Large intestine (tissue), 3 donors: ENCODE results near the gene CTSF. TPM values are rescaled to one million over a fixed set of nuclear protein-coding genes. Genes with fewer than 3 reads are reported as not detected.
"Not testable (repeated sequence)": the region's sequence is repeated elsewhere in the genome, so short reads cannot be mapped to it uniquely, and the experiment has no call there.

Experiments
- DNase-seq, 2 donors: peaks; one replicate each; pipeline versions ENCODE4 v3.0.0 to v3.0.0-alpha.2; 2013
- H3K27ac ChIP-seq: one replicate; pipeline ENCODE4 v1.5.1; 2013; ENCODE audit warnings: low read length
- H3K27me3 ChIP-seq: 2 replicates; pipeline ENCODE4 v1.6.1; 2013; ENCODE audit warnings: low read length; ENCODE audit not compliant: control insufficient read depth, insufficient read depth
- H3K36me3 ChIP-seq: 2 replicates; pipeline ENCODE4 v1.6.1; 2013; ENCODE audit warnings: low read length; ENCODE audit not compliant: control insufficient read depth, insufficient read depth
- H3K4me1 ChIP-seq: one replicate; pipeline ENCODE4 v1.6.1; 2013; ENCODE audit warnings: low read length; ENCODE audit not compliant: control insufficient read depth, insufficient read depth
- H3K4me3 ChIP-seq: one replicate; pipeline ENCODE4 v1.5.1; 2013; ENCODE audit warnings: low read length
- H3K9me3 ChIP-seq: one replicate; pipeline ENCODE4 v1.6.1; 2013; ENCODE audit warnings: mild to moderate bottlenecking, low read depth, low read length, moderate library complexity; ENCODE audit not compliant: control insufficient read depth
- WGBS: methylation state at CpG from one replicate; pipeline ENCODE4 v1.1.5; 2013; ENCODE audit warnings: low lambda C conversion rate; ENCODE audit not compliant: insufficient coverage; 5-methylcytosine and 5-hydroxymethylcytosine counted together
- polyA plus RNA-seq: library from polyadenylated mRNA; unstranded; fragments of 120-200 nt; gene quantifications from one replicate; pipeline ENCODE4 v1.2.1, GENCODE V29; 2013

The CTSF gene
- polyA plus RNA-seq, 1 donor: 11.9 TPM

DNA sequence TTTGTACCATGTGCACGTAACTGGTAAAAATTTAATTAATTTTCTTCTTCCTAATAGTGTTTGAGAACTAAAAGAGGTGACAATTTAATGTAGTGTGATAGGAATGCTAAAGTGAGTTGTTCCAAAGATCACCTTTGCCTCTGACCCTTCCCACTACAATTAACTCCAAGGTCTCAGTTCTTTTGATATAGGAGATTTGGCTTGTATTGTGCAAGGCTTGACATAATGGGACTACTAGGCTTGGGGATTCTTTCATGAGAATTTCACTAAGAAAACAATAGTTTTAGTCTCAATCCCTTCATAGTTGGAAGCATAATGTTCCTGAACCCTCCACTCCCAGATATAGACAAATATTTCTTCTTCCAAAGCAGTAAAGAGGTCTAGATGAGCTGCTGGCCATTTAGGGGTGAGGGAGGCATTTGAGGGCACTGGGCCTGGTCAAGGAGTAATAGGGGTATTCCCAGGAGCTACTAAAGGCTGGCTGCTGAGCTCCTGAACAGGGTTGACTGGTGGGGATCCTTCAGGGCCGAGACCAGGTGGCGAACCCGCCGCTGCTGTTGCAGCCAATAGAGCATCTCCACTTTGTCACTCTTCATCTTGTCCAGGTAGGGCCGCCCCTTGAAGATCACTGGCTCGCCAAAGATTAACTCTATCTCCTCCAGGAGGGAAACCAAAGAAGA lies 21.7 kb upstream of the CTSF start:
- Histone ChIP-seq H3K4me1 (peaks cover 8% of the 10 kb centered on the region), H3K9me3 (peaks cover 17% of the 10 kb centered on the region), H3K27ac (no peak overlapping the region), H3K27me3 (no peaks in the 10 kb centered on the region), H3K4me3 (no peak overlapping the region), H3K36me3 (no peaks in the 10 kb centered on the region)
- no CpG with 5 or more reads among the region's 7 CpGs for WGBS
- no peak for DNase-seq

DNA sequence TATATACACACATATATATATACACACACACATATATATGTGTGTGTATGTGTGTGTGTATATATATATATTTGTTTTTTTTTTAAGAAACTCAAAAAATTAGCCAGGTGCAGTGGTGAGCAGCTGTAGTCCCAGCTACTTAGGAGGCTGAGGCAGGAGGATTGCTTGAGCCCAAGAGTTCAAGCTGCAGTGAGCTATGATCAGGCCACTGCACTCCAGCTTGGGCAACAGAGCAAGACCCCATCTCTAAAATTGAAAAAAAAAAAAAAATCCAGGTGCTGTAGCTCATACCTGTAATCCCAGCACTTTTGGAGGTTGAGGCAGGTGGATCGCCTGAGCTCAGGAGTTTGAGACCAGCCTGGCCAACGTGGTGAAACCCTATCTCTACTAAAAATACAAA lies 20.9 kb upstream of the CTSF start:
- peaks cover 17% of the 10 kb centered on the region for H3K9me3 ChIP-seq
- WGBS: no CpG with 5 or more reads among the region's 2 CpGs

DNA sequence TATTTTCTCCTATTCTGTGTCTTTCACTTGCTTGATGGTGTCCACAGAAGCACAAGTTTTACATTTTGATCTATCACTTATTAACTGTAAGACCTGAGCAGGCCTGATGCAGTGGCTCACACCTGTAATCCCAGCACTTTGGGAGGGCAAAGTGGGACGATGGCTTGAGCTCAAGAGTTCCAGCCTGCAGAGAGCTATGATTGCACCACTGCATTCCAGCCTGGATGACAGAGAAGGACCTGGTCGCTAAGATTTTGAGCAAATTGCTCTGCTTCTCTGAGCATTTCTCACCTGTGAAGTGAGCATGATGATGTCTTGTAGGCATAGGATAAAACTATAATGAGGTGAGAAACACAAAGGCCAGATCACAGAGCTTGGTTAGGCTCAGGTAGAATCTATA lies 17.7 kb upstream of the CTSF start:
- no CpG with 5 or more reads among the region's 2 CpGs for WGBS
- no peaks in the 10 kb centered on the region for H3K4me1 ChIP-seq
- H3K4me3 ChIP-seq: no peak overlapping the region
- H3K27me3 ChIP-seq: no peaks in the 10 kb centered on the region
- H3K36me3 ChIP-seq: no peaks in the 10 kb centered on the region
- DNase-seq: no peak
- H3K9me3 ChIP-seq: peaks cover 15% of the 10 kb centered on the region
- H3K27ac ChIP-seq: no peak overlapping the region

More for the DNA sequence above, 20.9 kb upstream of the CTSF start:
- not testable (repeated sequence) for H3K27ac ChIP-seq, H3K27me3 ChIP-seq, H3K4me1 ChIP-seq, H3K4me3 ChIP-seq, DNase-seq, H3K36me3 ChIP-seq

DNA sequence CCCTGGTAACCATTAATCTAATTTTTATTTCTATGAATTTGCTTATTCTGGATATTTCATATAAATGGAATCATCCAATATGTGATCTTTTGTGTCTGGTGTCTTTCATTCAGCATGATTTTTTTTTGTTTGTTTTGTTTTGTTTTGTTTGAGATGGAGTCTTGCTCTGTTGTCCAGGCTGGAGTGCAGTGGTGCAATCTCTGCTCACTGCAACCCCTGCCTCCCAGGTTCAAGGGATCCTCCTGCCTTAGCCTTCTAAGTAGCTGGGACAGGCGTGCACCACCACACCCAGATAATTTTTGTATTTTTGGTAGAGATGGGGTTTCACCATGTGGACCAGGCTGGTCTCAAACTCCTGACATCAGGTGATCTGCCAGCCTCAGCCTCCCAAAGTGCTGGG lies 17.0 kb upstream of the CTSF start:
- H3K27me3 ChIP-seq, DNase-seq, H3K4me1 ChIP-seq: not testable (repeated sequence)

DNA sequence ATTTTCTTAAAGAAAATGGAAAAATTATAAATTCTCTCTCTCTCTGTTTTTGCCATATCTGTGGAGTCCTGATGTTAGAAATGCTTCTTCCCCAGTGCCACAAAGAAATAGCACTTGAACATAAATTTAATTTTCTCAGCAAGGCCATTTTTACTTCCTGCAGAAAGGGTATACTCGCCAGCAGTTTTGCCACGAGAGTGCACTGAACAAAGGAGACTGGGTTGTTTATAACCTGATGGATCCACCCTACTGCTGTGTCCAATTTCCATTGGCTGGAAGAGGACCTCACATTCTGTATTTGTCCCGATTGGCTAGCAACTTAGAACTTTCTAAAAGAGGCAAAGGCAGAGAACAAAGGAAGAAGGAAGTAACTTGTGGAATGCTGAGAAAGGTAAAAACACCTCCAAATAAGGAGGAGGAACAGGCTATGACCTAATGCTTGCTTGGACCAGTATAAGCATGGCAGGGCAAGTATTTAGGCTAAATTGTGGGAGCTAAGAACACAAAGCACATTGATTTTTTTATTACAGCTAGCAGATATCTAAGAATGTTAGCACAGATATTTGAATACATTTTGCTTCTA lies 14.2 kb upstream of the CTSF start:
- not testable (repeated sequence) for DNase-seq, H3K4me1 ChIP-seq, H3K27me3 ChIP-seq, H3K36me3 ChIP-seq, H3K4me3 ChIP-seq, H3K27ac ChIP-seq, H3K9me3 ChIP-seq
- no CpG with 5 or more reads among the region's 3 CpGs for WGBS

More for the DNA sequence above, 17.0 kb upstream of the CTSF start:
- H3K27ac ChIP-seq, H3K36me3 ChIP-seq, H3K4me3 ChIP-seq: not testable (repeated sequence)
- H3K9me3 ChIP-seq: peaks cover 12% of the 10 kb centered on the region
- WGBS: no CpG with 5 or more reads among the region's 1 CpG

DNA sequence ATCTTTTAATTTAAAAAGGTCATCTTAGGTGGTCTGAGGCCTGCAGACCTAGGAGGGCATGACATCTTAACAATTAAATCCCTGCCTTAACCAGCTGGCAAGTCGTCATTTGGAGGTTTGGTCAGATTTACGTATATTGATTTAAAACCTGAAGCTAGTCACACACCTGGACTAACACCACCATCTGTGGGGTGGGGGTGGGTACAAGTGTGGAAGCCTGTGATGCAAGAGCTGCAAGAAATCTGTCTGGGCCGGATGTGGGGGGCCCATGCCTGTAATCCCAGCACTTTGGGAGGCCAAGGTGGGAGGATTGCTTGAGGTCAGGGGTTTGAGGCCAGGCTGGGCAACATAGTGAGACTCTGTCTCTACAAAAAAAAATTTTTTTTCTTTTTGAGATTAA lies 12.9 kb upstream of the CTSF start:
- Histone ChIP-seq H3K4me3 (no peak overlapping the region), H3K36me3 (no peaks in the 10 kb centered on the region), H3K27me3 (no peaks in the 10 kb centered on the region), H3K4me1 (no peaks in the 10 kb centered on the region), H3K9me3 (no peaks in the 10 kb centered on the region), H3K27ac (no peak overlapping the region)
- no peak for DNase-seq
- no CpG with 5 or more reads among the region's 3 CpGs for WGBS

DNA sequence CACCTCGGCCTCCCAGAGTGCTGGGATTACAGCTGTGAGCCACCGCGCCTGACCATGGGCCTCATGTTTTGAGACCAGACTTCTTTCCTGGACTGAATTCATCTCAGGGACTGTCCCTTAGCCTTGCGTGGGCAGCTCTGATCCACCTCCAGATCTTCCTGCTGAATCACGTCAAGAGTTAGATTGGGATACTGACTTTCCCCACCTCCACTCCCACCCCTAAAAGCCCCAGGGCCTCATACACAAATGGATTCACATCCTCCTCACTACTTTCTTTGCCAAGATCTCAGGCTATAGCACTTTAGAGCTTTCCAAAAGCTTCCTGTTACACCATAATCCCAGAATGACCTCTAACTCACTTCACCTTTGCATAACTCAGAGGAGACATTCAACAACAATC lies 12.4 kb upstream of the CTSF start:
- no CpG with 5 or more reads among the region's 5 CpGs for WGBS
- Histone ChIP-seq H3K9me3 (no peaks in the 10 kb centered on the region), H3K36me3 (no peaks in the 10 kb centered on the region), H3K4me3 (no peak overlapping the region), H3K27me3 (no peaks in the 10 kb centered on the region), H3K27ac (no peak overlapping the region), H3K4me1 (no peaks in the 10 kb centered on the region)
- no peak for DNase-seq

DNA sequence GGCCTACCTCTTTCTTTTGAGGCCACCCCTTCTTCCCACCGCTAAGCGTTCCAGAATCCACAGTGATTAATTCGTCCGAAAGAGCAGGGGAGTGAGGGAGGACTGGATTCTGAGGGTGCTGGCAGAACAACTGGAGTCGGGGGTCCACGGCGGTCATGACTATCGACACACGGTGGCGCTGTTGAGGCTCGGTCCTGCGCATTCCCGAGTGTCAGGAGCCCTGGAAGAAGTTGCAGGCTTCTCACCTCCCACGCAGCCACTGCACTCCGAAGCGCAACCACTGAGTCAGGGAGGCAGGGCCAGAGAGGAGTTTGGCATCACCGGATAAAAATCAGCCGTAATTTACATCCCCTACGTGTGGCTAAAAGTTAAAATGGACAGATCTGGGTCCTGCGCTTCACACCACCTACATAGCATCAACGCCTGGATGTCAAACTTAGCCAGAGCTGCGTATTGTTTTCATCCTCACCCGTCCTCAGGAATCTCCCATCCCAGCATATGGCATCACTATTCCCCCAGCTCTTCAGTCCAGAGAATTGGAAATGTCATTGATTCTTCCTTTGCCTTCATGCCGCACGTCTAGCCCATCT lies 10.7 kb upstream of the CTSF start:
- H3K27ac ChIP-seq: no peak overlapping the region
- peak; percentile 43 to 46 for DNase-seq
- no peak overlapping the region for H3K4me3 ChIP-seq
- H3K9me3 ChIP-seq: no peaks in the 10 kb centered on the region
- H3K27me3 ChIP-seq: no peaks in the 10 kb centered on the region
- WGBS: 100% methylated on average over 1 of the region's 25 CpGs
- H3K4me1 ChIP-seq: no peaks in the 10 kb centered on the region
- H3K36me3 ChIP-seq: no peaks in the 10 kb centered on the region

DNA sequence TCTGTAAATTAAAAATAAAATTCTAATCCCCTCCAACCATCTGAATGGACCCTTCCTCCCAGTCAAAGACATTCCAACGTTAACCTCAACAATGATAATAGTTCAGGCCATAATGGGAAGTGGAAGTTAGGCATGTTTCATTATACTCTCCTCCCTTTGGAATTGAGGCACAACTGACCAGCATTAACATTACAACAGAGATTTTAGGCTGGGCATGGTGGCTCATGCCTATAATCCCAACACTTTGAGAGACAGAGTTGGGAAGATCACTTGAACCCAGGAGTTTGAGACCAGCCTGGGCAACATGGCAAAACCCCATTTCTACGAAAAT lies 2.4 kb upstream of the CTSF start:
- Histone ChIP-seq H3K9me3 (peaks cover 2% of the 10 kb centered on the region), H3K27me3 (peaks cover 18% of the 10 kb centered on the region), H3K36me3 (no peaks in the 10 kb centered on the region), H3K4me1 (no peaks in the 10 kb centered on the region), H3K27ac (no peak overlapping the region), H3K4me3 (no peak overlapping the region)
- no CpG with 5 or more reads among the region's 2 CpGs for WGBS
- DNase-seq: no peak

DNA sequence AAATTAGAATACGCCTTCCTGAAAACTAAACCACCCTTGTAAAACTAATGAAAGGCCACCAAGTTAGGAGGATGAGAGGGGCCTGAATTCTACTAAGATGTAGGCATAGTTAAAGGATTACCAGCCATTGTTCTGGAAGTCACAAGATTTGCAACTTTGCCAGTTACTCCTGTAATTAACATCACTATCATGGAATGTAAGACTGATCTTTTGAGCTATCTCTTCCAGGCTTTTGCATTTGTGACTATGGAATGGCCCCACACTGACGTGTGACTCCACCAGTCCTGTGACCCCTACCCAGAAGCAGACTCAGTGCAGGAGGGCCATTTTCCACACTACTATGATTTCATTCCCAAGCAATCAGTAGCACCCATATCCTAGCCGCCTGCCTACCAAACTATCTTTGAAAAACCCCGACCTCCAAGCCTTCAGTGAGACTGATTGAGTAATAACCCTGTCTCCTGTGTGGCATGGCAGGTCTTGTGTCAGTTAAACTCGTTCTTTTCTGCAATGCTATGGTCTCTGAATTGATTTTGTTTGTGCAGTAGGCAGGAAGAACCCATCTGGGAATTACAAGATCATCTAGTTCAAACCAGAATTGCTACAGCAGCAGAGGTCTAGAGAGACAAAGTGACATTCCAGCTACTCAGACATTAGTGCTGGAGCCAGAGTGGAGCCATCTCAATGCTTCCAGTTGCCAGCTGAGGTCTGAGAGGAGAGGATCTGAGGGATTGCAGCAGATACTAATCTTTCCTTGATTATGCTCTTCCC lies 1.9 kb upstream of the CTSF start:
- Histone ChIP-seq H3K27me3 (peaks cover 18% of the 10 kb centered on the region), H3K9me3 (peaks cover 2% of the 10 kb centered on the region), H3K4me1 (no peaks in the 10 kb centered on the region), H3K27ac (no peak overlapping the region), H3K36me3 (no peaks in the 10 kb centered on the region), H3K4me3 (no peak overlapping the region)
- WGBS: no CpG with 5 or more reads among the region's 5 CpGs
- DNase-seq: no peak
